Measurements from ENCODE around the gene VPS33B. TPM values are rescaled to one million over a fixed set of nuclear protein-coding genes. Genes with fewer than 3 reads are reported as not detected.

VPS33B gene
- total RNA-seq, 1 experiment from 2014 or later, result 16.3 TPM

GRCh38 chr15:90990446-90990845 is 31.9 kb downstream of the VPS33B start:
- H4K8ac ChIP-seq (replicated peaks; ENCODE audit: insufficient read length, low read depth, low read length), result no peak overlapping the region
- H3K4me2 ChIP-seq (ENCODE audit: insufficient read depth, insufficient read length, low read length), result no peak overlapping the region
- no peak overlapping the region for H2BK12ac ChIP-seq (ENCODE audit: insufficient read length, low read depth, low read length)
- no peak overlapping the region for H3K23ac ChIP-seq (ENCODE audit: insufficient read length, low read depth, low read length)
- H3K4me3 Mint-ChIP-seq, result no peak overlapping the region
- H4K20me1 ChIP-seq (ENCODE audit: control insufficient read depth, insufficient read depth, insufficient read length), result no peaks in the 10 kb centered on the region
- no peak overlapping the region for H4K5ac ChIP-seq (ENCODE audit: insufficient read length, low read depth, low read length)
- no peak for TF ChIP-seq CTCF (conservative IDR thresholded peaks at IDR 0.05)
- H3K4me1 Mint-ChIP-seq, result peaks cover 28 to 33% of the 10 kb centered on the region in 2 experiments
- no peak overlapping the region for H3K56ac ChIP-seq (ENCODE audit: insufficient read length, low read depth, low read length)
- no peak overlapping the region for H3T11ph ChIP-seq (ENCODE audit: low read length)
- no peak overlapping the region for H2AFZ ChIP-seq (ENCODE audit: low read length)
- H3K9me3 ChIP-seq (ENCODE audit: control insufficient read depth, low read depth, low read length), result no peaks in the 10 kb centered on the region
- no peak overlapping the region for H3K14ac ChIP-seq (ENCODE audit: insufficient read depth, low read length)
- no peak overlapping the region for H4K91ac ChIP-seq (ENCODE audit: insufficient read length, low read depth, low read length)
- no peak overlapping the region for H3K4ac ChIP-seq (ENCODE audit: low read depth, low read length)
- WGBS (ENCODE audit: extremely low coverage, insufficient read length, low lambda C conversion rate), result no CpG with 5 or more reads among the region's 4 CpGs
- H3K9me3 Mint-ChIP-seq, result peaks cover 0 to 2% of the 10 kb centered on the region in 2 experiments; a peak in 2 of 5 replicates
- no peaks in the 10 kb centered on the region for H3K27me3 ChIP-seq (ENCODE audit: insufficient read depth, low read length)
- peaks cover 59% of the 10 kb centered on the region for H3K79me2 ChIP-seq (ENCODE audit: insufficient read depth, low read length)
- H3K36me3 Mint-ChIP-seq (ENCODE audit: insufficient read depth in 1 of 3, low read depth in 3 of 3), result peaks cover 3 to 7% (median 4%) of the 10 kb centered on the region in 3 experiments; a peak in 5 of 7 replicates
- H3K27ac Mint-ChIP-seq, result no peak overlapping the region
- H2BK15ac ChIP-seq (ENCODE audit: low read depth, low read length), result no peak overlapping the region
- no peak overlapping the region for H3K27ac ChIP-seq (ENCODE audit: insufficient read length, low read depth, low read length)
- no peak overlapping the region for H2BK5ac ChIP-seq (ENCODE audit: insufficient read length, low read length)
- DNase-seq, result no peak
- H3K9ac ChIP-seq (ENCODE audit: extremely low read depth, insufficient read length, low read length), result no peak overlapping the region
- H3K27me3 Mint-ChIP-seq (ENCODE audit: low read depth), result peaks cover 3% of the 10 kb centered on the region; the same call in 1 of the 2 replicates
- peaks cover 17% of the 10 kb centered on the region for H3K79me1 ChIP-seq (ENCODE audit: insufficient read depth, low read depth, low read length, poor library complexity, severe bottlenecking)
- H3K18ac ChIP-seq (ENCODE audit: insufficient read length, low read depth, low read length), result no peak overlapping the region
- H2BK20ac ChIP-seq (ENCODE audit: low read depth, low read length, poor library complexity, severe bottlenecking), result no peak overlapping the region
- H3K23me2 ChIP-seq (ENCODE audit: insufficient read length, low read depth, low read length, poor library complexity, severe bottlenecking), result peaks cover 3% of the 10 kb centered on the region
- H3K4me1 ChIP-seq (ENCODE audit: insufficient read depth, low read length), result no peaks in the 10 kb centered on the region
- no peak overlapping the region for H2AK5ac ChIP-seq (ENCODE audit: insufficient read length, low read length)
- no peak overlapping the region for H2BK120ac ChIP-seq (ENCODE audit: low read depth, low read length, poor library complexity, severe bottlenecking)

Measured in H9 (cell line).